A549 (cell line): ENCODE data around the gene PTPRD. TPM values are rescaled to one million over a fixed set of nuclear protein-coding genes. Genes with fewer than 3 reads are reported as not detected.
A peak's percentile ranks its signal among the peaks of the same experiment; 100 is the strongest.

ENCODE experiments used
- ATAC-seq, 2 experiments: fragments of 200-7000 bp in 1 of 2; fragments of >200 bp in 1 of 2; cut with Nextera tagmentation in 1 of 2; cut with Tn5 transposase in 1 of 2; 3 replicates each; pipeline versions ENCODE4 v1.8.0 to v1.9.1; 2018 to 2020; ENCODE audit warnings: mild to moderate bottlenecking in 1 of 2, moderate library complexity in 1 of 2
- CTCF ChIA-PET: fragments of 300-600 bp; sonication (Branson Sonifier 250); formaldehyde crosslinking; extraction: SDS; loops from one replicate; lab custom pipeline; 2021; ENCODE audit warnings: antibody characterized with exemption, inconsistent platforms; lab: Yijun Ruan, JAX
- POLR2A ChIA-PET: fragments of 350-600 bp; formaldehyde crosslinking; extraction: SDS; loops from one replicate; lab custom pipeline; 2021; ENCODE audit warnings: antibody characterized with exemption, inconsistent platforms; lab: Yijun Ruan, JAX
- DNase-seq, 2 experiments: peaks; one replicate each; pipeline versions ENCODE4 v3.0.0 to v3.0.0-alpha.2; 2011 to 2016; ENCODE audit warnings: low read depth in 1 of 2, low spot score in 1 of 2
- FAIRE-seq: peaks from 2 replicates; lab custom pipeline; 2011; peaks lifted over from hg19 to GRCh38; lab: Jason Lieb, UNC
- H3K27ac ChIP-seq, 2 experiments: fragments of >200 bp; sonication (Bioruptor Twin); formaldehyde crosslinking; 3 replicates each; pipeline ENCODE4 v1.5.1; 2016 to 2017
- H3K4me1 ChIP-seq: fragments of >200 bp; sonication (Bioruptor Twin); formaldehyde crosslinking; 3 replicates; pipeline ENCODE4 v1.6.1; 2016
- H3K4me2 ChIP-seq: fragments of >200 bp; sonication (Bioruptor Twin); formaldehyde crosslinking; 3 replicates; pipeline ENCODE4 v1.6.1; 2016
- H3K4me3 ChIP-seq: fragments of >200 bp; sonication (Bioruptor Twin); formaldehyde crosslinking; 3 replicates; pipeline ENCODE4 v1.5.1; 2016
- H3K9me3 ChIP-seq: fragments of >200 bp; sonication (Bioruptor Twin); formaldehyde crosslinking; 3 replicates; pipeline ENCODE4 v1.6.1; 2016
- BHLHE40 ChIP-seq: IDR thresholded peaks from 2 replicates; pipeline ENCODE4 v1.6.1; 2012; ENCODE audit warnings: low read depth, low read length, inconsistent platforms
- CBX2 ChIP-seq: fragments of 200-600 bp; sonication (generic); IDR thresholded peaks from 2 replicates; pipeline ENCODE4 v1.6.1; 2016; ENCODE audit warnings: low read depth, mild to moderate bottlenecking, borderline replicate concordance
- CEBPB ChIP-seq, 2 experiments: fragments of >200 bp in 1 of 2; sonication (Bioruptor Twin) in 1 of 2; formaldehyde crosslinking in 1 of 2; IDR thresholded peaks; 2 replicates each; pipeline ENCODE4 v1.6.1; 2012 to 2016
- CHD4 ChIP-seq: fragments of 200-600 bp; sonication (generic); IDR thresholded peaks from 2 replicates; pipeline ENCODE4 v1.6.1; 2016; ENCODE audit warnings: antibody characterized with exemption, mild to moderate bottlenecking, borderline replicate concordance
- EP300 ChIP-seq, 2 experiments: fragments of >200 bp; sonication (Bioruptor Twin); formaldehyde crosslinking; IDR thresholded peaks; 2 replicates in 1 of 2; 3 replicates in 1 of 2; pipeline ENCODE4 v1.6.1; 2016 to 2017
- ESRRA ChIP-seq: fragments of 150-350 bp; IDR thresholded peaks from 2 replicates; pipeline ENCODE4 v1.6.1; 2014; ENCODE audit warnings: mild to moderate bottlenecking, low read length, borderline replicate concordance
- FOSL2 ChIP-seq, 2 experiments: fragments of 450-650 bp in 1 of 2; fragments of >200 bp in 1 of 2; sonication (Bioruptor Twin) in 1 of 2; formaldehyde crosslinking; IDR thresholded peaks; 2 replicates each; pipeline versions ENCODE4 v1.5.0 to v1.6.1; 2016 to 2020; ENCODE audit warnings: mild to moderate bottlenecking in 1 of 2, moderate library complexity in 1 of 2
- FOXS1 ChIP-seq: fragments of 250-450 bp; sonication (Bioruptor Pico); IDR thresholded peaks from 2 replicates; pipeline ENCODE4 v1.5.0; 2020; ENCODE audit warnings: mild to moderate bottlenecking, moderate library complexity
- HEYL ChIP-seq: fragments of 250-450 bp; sonication (Bioruptor Pico); IDR thresholded peaks from 2 replicates; pipeline ENCODE4 v1.8.0; 2021; ENCODE audit warnings: mild to moderate bottlenecking, moderate library complexity
- HOXA7 ChIP-seq: fragments of 250-450 bp; sonication (Bioruptor Pico); IDR thresholded peaks from 2 replicates; pipeline ENCODE4 v1.5.0; 2020; ENCODE audit warnings: mild to moderate bottlenecking, moderate library complexity
- HOXB5 ChIP-seq: fragments of 250-450 bp; sonication (Bioruptor Pico); IDR thresholded peaks from 2 replicates; pipeline ENCODE4 v1.5.0; 2020; ENCODE audit warnings: mild to moderate bottlenecking, moderate library complexity
- JUNB ChIP-seq: fragments of >200 bp; sonication (Bioruptor Twin); formaldehyde crosslinking; IDR thresholded peaks from 2 replicates; pipeline ENCODE4 v1.6.1; 2016
- KDM1A ChIP-seq: fragments of 200-600 bp; sonication (generic); IDR thresholded peaks from 2 replicates; pipeline ENCODE4 v1.6.1; 2016; ENCODE audit warnings: low read depth, mild to moderate bottlenecking
- KDM5A ChIP-seq: fragments of 200-600 bp; sonication (generic); IDR thresholded peaks from 2 replicates; pipeline ENCODE4 v1.6.1; 2016; ENCODE audit warnings: antibody characterized with exemption, mild to moderate bottlenecking
- MAFK ChIP-seq: fragments of 450-650 bp; IDR thresholded peaks from 2 replicates; pipeline ENCODE4 v1.6.1; 2014; ENCODE audit not compliant: partially characterized antibody
- MAZ ChIP-seq: fragments of 150-350 bp; IDR thresholded peaks from 2 replicates; pipeline ENCODE4 v1.6.1; 2014; ENCODE audit warnings: antibody characterized with exemption, low read depth, low read length, borderline replicate concordance
- NR3C1 ChIP-seq: fragments of >200 bp; sonication (Bioruptor Twin); formaldehyde crosslinking; IDR thresholded peaks from 3 replicates; pipeline ENCODE4 v1.6.1; 2017
- RAD21 ChIP-seq, 2 experiments: fragments of >200 bp in 1 of 2; sonication (Bioruptor Twin) in 1 of 2; formaldehyde crosslinking in 1 of 2; IDR thresholded peaks in 1 of 2; conservative IDR thresholded peaks in 1 of 2; 2 replicates in 1 of 2; 3 replicates in 1 of 2; pipeline ENCODE4 v1.6.1; 2012 to 2018; ENCODE audit warnings: inconsistent platforms in 1 of 2
- RFX5 ChIP-seq: fragments of 450-650 bp; IDR thresholded peaks from 2 replicates; pipeline ENCODE4 v1.7.1; 2014; ENCODE audit warnings: antibody characterized with exemption, mild to moderate bottlenecking, moderate library complexity
- SMC3 ChIP-seq: fragments of >200 bp; sonication (Bioruptor Twin); formaldehyde crosslinking; IDR thresholded peaks from 3 replicates; pipeline ENCODE4 v1.6.1; 2018; ENCODE audit warnings: inconsistent platforms
- ZC3H11A ChIP-seq: fragments of 450-650 bp; IDR thresholded peaks from 2 replicates; pipeline ENCODE4 v1.6.1; 2014; ENCODE audit warnings: antibody characterized with exemption, mild to moderate bottlenecking
- ZSCAN20 ChIP-seq: fragments of 250-450 bp; sonication (Bioruptor Pico); IDR thresholded peaks from 2 replicates; pipeline ENCODE4 v1.8.0; 2022; ENCODE audit warnings: mild to moderate bottlenecking, moderate library complexity
- WGBS: methylation state at CpG from one replicate; pipeline ENCODE4 v1.1.6; 2017; ENCODE audit errors: missing lambda C conversion rate; 5-methylcytosine and 5-hydroxymethylcytosine counted together
- polyA plus RNA-seq, 4 experiments: library from polyadenylated mRNA; depleted of rRNA in 3 of 4; stranded (reverse); fragments of >200 nt; fragmentation: RNase III in 1 of 4; extraction: RNeasy Plus Mini Kit Qiagen cat#74134 plus additional on column Dnase treatment in 1 of 4; gene quantifications; 2 replicates in 3 of 4; 3 replicates in 1 of 4; pipeline ENCODE4 v1.2.3, GENCODE V29; 2011 to 2017
- TF ChIP-seq, protein P1 (sequence below): IDR thresholded peaks from 2 replicates; pipeline ENCODE4 v1.6.1; 2012
- TF ChIP-seq, protein P2 (sequence below): fragments of 250-450 bp; sonication (Bioruptor Pico); IDR thresholded peaks from 2 replicates; pipeline ENCODE4 v1.5.0; 2020; ENCODE audit warnings: low read depth, mild to moderate bottlenecking, moderate library complexity
- TF ChIP-seq, protein P3 (sequence below): fragments of >200 bp; sonication (Bioruptor Twin); formaldehyde crosslinking; IDR thresholded peaks from 3 replicates; pipeline ENCODE4 v1.5.1; 2016
- TF ChIP-seq, protein P4 (sequence below): fragments of 450-650 bp; IDR thresholded peaks from 2 replicates; pipeline ENCODE4 v1.6.1; 2014; ENCODE audit warnings: antibody characterized with exemption
- TF ChIP-seq, protein P5 (sequence below): fragments of >200 bp; sonication (Bioruptor Twin); formaldehyde crosslinking; IDR thresholded peaks from 3 replicates; pipeline ENCODE4 v1.6.1; 2016

PTPRD gene
- polyA plus RNA-seq, 2 of the 4 experiments (the other 2 are of a cell fraction): 0.39 to 1.3 TPM

DNA sequence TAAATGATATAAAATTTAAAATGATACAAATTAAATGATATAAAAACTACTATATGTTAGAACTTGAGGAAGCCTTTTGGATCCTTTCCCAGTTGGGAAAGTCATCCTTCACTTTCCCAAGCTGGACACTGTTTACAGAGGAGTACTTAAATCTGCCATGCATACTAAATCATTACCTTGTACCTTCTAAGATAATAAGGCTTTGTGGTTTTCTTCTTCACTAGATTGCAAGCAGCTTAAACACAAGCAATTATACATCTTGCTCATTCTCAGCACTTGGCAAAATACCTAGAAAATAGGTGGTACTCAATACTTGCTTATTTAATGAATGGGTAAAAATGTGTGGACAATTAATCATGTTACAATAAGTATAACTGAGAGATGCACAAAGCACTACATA is 666.8 kb downstream of the PTPRD start (continued):
- TF ChIP-seq ESRRA (no peak), CBX2 (no peak), BHLHE40 (no peak), MAFK (no peak)
- TF ChIP-seq, protein P1, sequence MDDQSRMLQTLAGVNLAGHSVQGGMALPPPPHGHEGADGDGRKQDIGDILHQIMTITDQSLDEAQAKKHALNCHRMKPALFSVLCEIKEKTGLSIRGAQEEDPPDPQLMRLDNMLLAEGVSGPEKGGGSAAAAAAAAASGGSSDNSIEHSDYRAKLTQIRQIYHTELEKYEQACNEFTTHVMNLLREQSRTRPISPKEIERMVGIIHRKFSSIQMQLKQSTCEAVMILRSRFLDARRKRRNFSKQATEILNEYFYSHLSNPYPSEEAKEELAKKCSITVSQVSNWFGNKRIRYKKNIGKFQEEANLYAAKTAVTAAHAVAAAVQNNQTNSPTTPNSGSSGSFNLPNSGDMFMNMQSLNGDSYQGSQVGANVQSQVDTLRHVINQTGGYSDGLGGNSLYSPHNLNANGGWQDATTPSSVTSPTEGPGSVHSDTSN: no peak
- TF ChIP-seq, protein P2, sequence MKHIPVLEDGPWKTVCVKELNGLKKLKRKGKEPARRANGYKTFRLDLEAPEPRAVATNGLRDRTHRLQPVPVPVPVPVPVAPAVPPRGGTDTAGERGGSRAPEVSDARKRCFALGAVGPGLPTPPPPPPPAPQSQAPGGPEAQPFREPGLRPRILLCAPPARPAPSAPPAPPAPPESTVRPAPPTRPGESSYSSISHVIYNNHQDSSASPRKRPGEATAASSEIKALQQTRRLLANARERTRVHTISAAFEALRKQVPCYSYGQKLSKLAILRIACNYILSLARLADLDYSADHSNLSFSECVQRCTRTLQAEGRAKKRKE (CRISPR knock-in tag): no peak

GRCh38 chr9:9942764-9943424 is 669.9 kb downstream of the PTPRD start:
- Histone ChIP-seq H3K4me1 (no peaks in the 10 kb centered on the region), H3K4me3 (no peak overlapping the region), H3K4me2 (no peak overlapping the region), H3K27ac (no peak overlapping the region), H3K9me3 (no peaks in the 10 kb centered on the region)
- WGBS: 9% methylated on average over 5 of the region's 5 CpGs
- no peak for TF ChIP-seq CBX2
- TF ChIP-seq ZSCAN20 (CRISPR knock-in tag): no peak
- TF ChIP-seq FOSL2 (IDR thresholded peaks at IDR 0.05): no peak
- TF ChIP-seq FOSL2 (CRISPR knock-in tag; IDR thresholded peaks at IDR 0.05): no peak
- TF ChIP-seq KDM1A: no peak
- TF ChIP-seq JUNB: no peak
- TF ChIP-seq HOXB5 (CRISPR knock-in tag): no peak
- no peak for TF ChIP-seq NR3C1
- TF ChIP-seq FOXS1 (CRISPR knock-in tag): no peak
- no peak for TF ChIP-seq CHD4
- peak; percentile 69 to 75 for TF ChIP-seq RAD21 (conservative IDR thresholded peaks at IDR 0.05 in 1 of 2, IDR thresholded peaks at IDR 0.05 in 1 of 2)
- TF ChIP-seq SMC3: peak; percentile 40; the same call in 2 of the 3 replicates
- TF ChIP-seq RFX5: no peak
- TF ChIP-seq ZC3H11A: no peak
- TF ChIP-seq, protein P3, sequence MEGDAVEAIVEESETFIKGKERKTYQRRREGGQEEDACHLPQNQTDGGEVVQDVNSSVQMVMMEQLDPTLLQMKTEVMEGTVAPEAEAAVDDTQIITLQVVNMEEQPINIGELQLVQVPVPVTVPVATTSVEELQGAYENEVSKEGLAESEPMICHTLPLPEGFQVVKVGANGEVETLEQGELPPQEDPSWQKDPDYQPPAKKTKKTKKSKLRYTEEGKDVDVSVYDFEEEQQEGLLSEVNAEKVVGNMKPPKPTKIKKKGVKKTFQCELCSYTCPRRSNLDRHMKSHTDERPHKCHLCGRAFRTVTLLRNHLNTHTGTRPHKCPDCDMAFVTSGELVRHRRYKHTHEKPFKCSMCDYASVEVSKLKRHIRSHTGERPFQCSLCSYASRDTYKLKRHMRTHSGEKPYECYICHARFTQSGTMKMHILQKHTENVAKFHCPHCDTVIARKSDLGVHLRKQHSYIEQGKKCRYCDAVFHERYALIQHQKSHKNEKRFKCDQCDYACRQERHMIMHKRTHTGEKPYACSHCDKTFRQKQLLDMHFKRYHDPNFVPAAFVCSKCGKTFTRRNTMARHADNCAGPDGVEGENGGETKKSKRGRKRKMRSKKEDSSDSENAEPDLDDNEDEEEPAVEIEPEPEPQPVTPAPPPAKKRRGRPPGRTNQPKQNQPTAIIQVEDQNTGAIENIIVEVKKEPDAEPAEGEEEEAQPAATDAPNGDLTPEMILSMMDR: peak; percentile 75
- no peak for FAIRE-seq
- ChIA-PET POLR2A (no interaction called here), CTCF (interaction anchor here (0.6 to 2.2 kb wide), 17 partner anchors 8 to 216 kb away, joined by 3 to 9 read pairs (median 4); no protein-coding TSS in a partner anchor)
- ATAC-seq: peak; percentile 47 to 70; a peak in 3 of 6 replicates
- DNase-seq: peak; percentile 18 to 57

- no peaks in the 10 kb centered on the region for H3K4me1 ChIP-seq
- no peak for DNase-seq
- no peaks in the 10 kb centered on the region for H3K9me3 ChIP-seq
- FAIRE-seq: no peak
- no peak for ATAC-seq
- 24% methylated on average over 4 of the region's 4 CpGs for WGBS
- H3K4me2 ChIP-seq: no peak overlapping the region
- H3K27ac ChIP-seq: no peak overlapping the region
- H3K4me3 ChIP-seq: no peak overlapping the region
- CTCF ChIA-PET: interaction anchor here (1.0 kb wide), 1 partner anchor 28 kb away, joined by 3 read pairs; no protein-coding TSS in a partner anchor
- POLR2A ChIA-PET: no interaction called here
- TF ChIP-seq HEYL (CRISPR knock-in tag) (no peak), HOXA7 (no peak), KDM5A (no peak), MAZ (no peak), CEBPB (IDR thresholded peaks at IDR 0.05) (no peak), EP300 (IDR thresholded peaks at IDR 0.05) (no peak)
- TF ChIP-seq, protein P3: no peak
- TF ChIP-seq, protein P4, sequence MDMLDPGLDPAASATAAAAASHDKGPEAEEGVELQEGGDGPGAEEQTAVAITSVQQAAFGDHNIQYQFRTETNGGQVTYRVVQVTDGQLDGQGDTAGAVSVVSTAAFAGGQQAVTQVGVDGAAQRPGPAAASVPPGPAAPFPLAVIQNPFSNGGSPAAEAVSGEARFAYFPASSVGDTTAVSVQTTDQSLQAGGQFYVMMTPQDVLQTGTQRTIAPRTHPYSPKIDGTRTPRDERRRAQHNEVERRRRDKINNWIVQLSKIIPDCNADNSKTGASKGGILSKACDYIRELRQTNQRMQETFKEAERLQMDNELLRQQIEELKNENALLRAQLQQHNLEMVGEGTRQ: no peak
- TF ChIP-seq, protein P1: no peak
- TF ChIP-seq, protein P5, sequence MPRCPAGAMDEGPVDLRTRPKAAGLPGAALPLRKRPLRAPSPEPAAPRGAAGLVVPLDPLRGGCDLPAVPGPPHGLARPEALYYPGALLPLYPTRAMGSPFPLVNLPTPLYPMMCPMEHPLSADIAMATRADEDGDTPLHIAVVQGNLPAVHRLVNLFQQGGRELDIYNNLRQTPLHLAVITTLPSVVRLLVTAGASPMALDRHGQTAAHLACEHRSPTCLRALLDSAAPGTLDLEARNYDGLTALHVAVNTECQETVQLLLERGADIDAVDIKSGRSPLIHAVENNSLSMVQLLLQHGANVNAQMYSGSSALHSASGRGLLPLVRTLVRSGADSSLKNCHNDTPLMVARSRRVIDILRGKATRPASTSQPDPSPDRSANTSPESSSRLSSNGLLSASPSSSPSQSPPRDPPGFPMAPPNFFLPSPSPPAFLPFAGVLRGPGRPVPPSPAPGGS: no peak
Measured at GRCh38 chr9:9938432-9938831, 674.4 kb downstream of the PTPRD start.
